GDM1 (cell line): Measurements from ENCODE around the gene COP1.
"Not testable (repeated sequence)": the region's sequence is repeated elsewhere in the genome, so short reads cannot be mapped to it uniquely, and the experiment has no call there.

Source experiments
- DNase-seq: peaks from one replicate; lab custom pipeline; 2025; lab: John Stamatoyannopoulos, UW

Gene COP1

DNA sequence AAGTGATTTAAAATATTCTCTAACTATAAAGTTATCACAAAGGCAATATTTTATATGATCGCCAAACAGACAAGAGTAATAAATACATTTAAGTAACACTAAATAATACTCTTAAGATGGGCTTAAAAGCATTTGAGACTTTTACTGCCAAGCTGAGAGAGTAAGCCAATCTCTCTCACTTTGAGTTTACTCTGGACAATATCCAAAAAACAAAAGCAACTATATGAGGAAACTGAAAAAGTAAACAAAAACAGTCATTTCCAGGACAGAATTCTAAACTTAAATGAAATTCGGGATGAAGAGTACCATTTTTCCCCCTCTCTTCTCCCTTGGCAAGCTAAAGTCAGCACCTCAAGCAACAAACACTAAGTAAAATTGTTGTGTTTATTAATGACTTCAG is 173.2 kb downstream of the COP1 start:
- no peak for DNase-seq

DNA sequence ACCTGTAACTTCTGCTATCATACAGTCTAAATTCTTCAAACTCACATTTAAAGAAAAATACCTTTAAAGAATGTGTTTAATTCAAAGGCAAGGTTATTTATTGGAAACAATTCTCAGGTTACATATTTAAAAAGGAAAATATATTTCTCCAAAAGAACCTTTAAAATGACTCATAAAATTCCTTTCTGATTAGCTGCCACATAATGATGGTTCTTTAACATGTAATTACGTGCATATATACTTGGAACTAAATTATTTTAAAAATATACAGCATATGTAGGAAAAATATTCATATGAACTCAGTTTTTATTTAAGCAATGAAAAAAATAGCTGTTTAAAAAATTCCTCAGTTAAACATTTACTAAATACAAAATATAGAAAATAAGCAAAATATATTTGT is 173.6 kb downstream of the COP1 start:
- no peak for DNase-seq

DNA sequence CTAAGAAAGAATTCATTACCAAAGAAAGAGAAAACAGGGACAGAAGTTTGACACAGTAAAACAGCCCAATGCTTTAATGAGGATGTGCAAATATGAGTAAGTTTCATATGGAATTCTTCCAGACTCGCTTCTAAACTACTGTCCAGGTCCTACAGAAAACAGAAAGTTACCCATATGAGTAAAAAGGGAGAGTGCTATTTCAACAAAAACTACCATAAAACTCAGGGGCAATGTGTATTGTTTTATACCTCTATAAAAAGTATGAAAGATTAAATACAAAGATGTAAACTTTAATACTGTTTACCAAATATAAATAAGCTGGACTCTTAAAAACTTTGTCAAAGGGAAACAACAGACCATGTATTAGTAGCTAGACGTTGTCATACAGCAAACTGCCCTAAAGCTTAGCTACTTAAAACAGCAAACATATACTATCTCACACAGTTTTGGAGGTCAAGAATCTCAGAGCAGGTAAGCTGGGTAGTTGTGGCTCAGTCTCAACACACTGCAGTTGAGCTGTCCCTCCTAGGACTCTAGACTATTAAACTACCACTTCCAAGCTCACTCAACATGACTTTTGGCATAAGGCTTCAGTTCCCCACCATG is 174.9 kb downstream of the COP1 start:
- DNase-seq = no peak

DNA sequence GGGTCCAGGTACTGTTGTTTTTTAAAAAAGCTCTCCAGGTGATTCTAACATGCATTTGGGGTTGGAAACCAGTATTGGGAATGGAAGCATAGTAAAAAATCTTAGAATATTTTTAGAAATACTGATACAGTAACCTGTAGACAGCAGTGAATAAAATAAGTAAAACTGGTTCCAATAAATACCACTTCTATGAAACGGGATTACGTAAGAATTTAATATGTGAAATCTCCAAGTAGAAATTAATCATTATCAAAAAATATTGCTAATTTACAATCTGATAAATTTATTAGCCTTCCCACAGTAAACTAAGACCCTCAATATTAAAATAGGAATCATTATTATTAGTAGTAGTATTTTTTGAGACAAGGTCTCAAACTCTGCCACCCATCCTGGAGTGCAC is 177.5 kb downstream of the COP1 start:
- DNase-seq = no peak

DNA sequence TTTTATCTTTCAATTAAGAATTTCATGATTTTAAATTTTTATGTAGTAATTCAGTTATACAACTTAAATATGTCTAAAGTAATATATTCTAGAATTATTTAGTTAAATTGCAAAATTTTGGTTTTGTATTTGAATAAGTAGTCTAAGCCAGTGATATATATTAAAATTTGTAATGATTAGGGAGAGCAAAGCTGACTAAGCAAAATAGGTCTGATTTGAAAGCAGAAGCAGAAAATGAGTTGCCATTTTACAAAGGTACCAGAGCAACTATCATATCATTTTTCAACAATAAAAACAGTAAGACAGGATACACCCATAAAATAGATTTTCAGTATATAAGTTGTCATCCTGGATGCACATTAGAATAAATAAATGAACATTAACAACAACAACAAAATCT is 177.9 kb downstream of the COP1 start:
- no peak for DNase-seq

DNA sequence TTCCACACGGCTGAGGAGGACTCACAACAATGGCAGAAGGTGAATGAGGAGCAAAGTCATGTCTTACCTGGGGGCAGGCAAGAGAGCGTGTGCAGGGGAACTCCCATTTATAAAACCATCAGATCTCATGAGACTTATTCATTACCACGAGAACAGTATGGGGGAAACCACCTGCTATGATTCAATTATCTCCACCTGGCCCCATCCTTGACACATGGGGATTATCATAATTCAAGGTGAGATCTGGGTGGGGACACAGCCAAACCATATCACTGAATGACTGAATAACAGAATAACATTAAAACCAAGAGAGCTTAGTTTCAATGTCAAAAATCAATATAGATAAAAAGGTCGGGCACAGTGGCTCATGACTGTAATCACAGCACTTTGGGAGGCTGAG is 179.2 kb downstream of the COP1 start:
- DNase-seq = not testable (repeated sequence)

DNA sequence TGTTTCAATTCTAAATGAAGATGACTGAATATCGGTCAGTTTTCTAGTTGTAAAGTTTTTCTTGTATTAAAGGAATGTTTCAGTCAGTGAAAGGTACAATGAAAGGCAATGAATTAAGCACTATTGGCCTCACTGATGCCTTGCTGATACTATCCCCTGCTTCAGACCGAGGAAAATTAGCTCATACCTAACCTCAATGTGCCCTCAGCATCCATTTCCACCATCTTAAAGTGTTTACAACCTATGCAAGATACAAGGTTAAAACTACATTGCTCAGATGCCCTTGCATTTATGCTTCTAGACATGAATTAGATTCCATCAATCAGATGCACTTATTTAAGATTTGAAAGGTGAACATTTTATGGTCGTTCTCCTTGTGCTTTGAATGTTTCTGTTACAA is 184.5 kb downstream of the COP1 start:
- no peak for DNase-seq

DNA sequence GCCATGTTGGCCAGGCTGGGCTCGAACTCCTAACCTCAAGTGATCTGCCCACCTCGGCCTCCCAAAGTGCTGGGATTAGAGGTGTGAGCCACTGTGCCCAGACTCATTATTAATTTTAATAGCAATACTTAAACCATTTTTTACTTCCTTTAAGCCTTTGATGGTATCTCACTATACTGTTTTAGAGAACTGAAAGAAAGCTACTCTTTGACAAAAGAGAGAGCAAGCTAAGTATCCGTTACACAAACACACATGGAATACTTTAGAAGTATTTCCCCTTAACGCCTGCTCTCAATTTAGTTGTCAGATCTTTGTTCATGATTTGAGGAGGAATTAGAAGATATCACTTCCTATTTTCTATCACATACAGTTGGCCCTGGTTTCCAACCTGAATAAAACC is 189.4 kb downstream of the COP1 start:
- DNase-seq = no peak

DNA sequence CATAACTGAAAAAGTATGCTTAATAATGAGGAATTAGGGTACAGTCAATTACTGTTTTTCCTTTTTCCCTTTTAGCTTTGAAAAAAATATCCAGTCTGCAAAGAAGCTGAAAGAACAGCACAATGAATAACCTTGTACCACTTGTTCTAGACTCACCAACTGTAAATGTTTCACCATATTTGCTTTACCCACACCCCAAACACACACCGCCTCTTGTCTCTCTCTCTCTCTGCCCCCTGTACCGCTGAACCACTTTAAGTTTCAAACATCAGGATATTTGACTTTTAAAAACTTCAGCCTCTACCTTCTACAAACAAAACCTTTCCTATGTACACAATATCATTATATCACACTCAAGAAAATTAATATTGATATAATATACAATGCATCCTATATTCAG is 197.1 kb downstream of the COP1 start:
- DNase-seq = no peak

DNA sequence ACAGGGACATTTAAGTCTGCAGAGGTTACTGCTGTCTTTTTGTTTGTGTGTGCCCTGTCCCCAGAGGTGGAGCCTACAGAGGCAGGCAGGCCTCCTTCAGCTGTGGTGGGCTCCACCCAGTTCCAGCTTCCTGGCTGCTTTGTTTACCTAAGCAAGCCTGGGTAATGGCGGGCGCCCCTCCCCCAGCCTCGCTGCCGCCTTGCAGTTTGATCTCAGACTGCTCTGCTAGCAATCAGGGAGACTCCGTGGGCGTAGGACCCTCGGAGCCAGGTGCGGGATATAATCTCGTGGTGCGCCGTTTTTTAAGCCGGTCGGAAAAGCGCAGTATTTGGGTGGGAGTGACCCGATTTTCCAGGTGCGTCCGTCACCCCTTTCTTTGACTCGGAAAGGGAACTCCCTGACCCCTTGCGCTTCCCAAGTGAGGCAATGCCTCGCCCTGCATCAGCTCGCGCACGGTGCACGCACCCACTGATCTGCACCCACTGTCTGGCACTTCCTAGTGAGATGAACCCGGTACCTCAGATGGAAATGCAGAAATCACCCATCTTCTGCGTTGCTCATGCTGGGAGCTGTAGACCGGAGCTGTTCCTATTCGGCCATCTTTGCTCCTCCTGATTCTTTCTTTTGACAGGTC is 199.2 kb downstream of the COP1 start:
- DNase-seq = not testable (repeated sequence)

DNA sequence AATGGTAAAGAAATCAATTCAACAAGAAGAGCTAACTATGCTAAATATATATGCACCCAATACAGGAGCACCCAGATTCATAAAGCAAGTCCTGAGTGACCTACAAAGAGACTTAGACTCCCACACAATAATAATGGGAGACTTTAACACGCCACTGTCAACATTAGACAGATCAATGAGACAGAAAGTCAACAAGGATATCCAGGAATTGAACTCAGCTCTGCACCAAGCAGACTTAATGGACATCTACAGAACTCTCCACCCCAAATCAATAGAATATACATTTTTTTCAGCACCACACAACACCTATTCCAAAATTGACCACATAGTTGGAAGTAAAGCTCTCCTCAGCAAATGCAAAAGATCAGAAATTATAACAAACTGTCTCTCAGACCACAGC is 212.4 kb downstream of the COP1 start:
- not testable (repeated sequence) for DNase-seq

DNA sequence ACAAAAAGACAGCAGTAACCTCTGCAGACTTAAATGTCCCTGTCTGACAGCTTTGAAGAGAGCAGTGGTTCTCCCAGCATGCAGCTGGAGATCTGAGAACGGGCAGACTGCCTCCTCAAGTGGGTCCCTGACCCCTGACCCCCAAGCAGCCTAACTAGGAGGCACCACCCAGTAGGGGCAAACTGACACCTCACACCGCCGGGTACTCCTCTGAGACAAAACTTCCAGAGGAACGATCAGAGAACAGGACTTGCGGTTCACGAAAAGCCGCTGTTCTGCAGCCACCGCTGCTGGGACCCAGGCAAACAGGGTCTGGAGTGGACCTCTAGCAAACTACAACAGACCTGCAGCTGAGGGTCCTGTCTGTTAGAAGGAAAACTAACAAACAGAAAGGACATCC is 214.3 kb downstream of the COP1 start:
- DNase-seq = not testable (repeated sequence)

DNA sequence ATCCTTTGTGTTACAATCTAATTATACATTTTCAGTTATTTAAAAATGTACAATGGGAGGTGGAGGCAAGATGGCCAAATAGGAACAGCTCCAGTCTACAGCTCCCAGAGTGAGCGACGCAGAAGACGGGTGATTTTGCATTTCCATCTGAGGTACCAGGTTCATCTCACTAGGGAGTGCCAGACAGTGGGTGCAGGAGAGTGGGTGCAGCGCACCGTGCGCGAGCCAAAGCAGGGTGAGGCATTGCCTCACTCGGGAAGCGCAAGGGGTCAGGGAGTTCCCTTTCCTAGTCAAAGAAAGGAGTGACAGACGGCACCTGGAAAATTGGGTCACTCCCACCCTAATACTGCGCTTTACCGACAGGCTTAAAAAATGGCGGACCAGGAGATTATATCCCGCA is 214.9 kb downstream of the COP1 start:
- not testable (repeated sequence) for DNase-seq

DNA sequence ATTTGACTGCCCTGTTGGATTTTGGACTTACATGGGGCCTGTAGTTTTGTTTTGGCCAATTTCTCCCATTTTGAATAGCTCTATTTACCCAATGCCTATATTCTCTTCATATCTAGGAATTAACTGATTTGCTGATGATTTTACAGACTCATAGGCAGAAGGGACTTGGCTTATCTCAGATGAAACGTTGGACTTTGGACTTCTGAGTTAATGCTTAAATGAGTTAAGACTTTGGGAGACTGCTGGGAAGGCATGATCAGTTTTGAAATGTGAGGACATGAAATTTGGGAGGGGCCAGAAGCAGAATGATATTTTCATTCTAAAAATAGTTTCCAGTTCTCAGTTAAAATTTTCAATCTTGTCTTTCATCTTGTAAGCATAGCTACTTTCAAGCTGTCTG is 222.3 kb downstream of the COP1 start:
- DNase-seq = no peak

DNA sequence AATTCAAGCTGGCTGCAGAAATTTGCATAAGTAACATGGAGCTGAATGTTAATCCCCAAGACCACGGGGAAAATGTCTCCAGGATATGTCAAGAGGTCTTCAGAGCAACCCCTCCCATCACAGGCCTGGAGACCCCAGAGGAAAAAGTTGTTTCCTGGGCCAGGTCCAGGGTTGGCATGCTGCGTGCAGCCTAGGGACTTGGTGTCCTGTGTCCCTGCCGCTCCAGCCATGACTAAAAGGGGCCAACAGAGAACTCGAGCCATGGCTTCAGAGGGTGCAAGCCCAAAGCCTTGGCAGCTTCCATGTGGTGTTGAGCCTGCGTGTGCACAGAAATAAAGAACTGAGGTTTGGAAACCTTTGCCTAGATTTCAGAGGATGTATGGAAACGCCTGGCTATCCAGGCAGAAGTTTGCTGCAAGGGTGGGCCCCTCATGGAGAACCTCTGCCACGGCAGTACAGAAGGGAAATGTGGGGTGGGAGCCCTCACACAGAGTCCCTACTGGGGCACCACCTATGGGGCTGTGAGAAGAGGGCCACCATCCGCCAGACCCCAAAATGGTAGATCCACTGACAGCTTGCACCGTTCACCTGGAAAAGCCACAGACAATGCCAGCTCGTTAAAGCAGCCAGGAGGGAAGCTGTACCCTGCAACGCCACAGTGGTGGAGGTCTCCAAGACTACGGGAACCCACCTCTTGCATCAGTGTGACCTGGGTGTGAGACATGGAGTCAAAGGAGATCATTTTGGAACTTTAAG is 222.9 kb downstream of the COP1 start:
- DNase-seq = no peak

DNA sequence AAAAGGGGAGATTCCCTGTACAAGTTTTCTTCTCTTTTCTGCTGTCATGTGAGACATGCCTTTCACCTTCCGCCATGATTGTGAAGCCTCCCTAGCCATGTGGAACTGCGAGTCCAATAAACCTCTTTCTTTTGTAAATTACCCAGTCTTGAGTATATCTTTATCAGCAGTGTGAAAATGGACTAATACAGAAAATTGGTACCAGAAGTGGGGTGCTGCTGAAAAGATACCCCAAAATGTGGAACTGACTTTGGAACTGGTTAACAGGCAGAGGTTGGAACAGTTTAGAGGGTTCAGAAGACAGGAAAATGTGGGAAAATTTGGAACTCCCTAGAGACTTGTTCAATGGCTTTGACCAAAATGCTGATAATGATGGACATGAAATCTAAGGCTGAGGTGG is 223.7 kb downstream of the COP1 start:
- DNase-seq = not testable (repeated sequence)

DNA sequence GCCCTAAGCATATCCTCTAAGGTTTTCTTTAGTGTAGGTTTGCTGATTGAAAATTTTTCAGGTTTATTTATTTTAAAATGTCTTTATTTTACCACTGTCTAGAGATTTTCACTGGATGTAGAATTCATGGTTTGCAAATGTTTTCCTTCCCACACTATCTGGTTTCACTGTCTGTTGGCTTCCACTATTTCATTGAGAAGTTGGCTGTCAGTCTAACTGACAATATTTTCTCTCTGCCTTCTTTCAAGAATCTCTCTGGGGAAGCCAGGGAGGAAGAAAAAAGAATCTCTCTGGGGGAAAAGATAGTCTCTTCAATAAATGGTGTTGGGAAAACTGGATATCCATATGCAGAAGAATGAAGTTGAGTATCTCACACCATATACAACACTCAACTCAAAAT is 226.0 kb downstream of the COP1 start:
- DNase-seq = no peak

DNA sequence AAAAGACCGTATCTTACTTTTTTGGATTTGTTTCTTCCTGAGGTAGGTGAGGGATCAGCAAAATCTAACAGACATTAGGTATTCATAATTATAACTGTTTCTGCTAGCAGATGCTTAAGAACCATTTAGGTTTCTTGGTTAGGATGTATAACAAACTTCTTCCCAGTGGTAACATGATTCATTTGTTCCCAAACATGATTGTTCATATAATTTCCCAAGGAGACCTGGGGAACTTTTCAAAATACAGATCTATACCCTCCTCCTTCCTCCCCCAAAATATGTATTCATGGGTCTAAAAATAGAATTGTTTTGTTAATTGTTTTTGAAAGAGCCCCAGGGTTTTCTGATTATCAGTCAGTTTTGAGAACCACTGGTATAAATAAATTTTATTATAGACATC is 228.2 kb downstream of the COP1 start:
- no peak for DNase-seq

DNA sequence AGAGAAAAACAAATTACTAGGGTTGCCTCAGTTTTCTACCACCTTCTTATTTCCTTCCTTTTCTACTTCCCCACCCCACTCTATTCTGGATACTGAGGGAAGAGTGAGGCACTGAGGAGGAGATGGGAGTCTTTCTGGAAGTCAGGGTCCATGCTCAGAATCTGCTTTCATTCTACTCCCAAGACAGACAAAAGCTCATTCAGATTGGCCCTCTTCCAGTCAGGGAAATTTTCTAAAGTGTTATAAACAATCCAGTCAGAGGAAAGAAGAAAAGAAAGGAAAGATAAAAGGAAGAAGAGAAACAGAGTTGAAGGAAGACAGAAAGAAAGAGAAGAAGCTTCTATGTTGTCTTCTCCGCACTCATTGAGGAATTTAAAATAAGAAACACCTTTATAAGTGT is 228.6 kb downstream of the COP1 start:
- DNase-seq = no peak

DNA sequence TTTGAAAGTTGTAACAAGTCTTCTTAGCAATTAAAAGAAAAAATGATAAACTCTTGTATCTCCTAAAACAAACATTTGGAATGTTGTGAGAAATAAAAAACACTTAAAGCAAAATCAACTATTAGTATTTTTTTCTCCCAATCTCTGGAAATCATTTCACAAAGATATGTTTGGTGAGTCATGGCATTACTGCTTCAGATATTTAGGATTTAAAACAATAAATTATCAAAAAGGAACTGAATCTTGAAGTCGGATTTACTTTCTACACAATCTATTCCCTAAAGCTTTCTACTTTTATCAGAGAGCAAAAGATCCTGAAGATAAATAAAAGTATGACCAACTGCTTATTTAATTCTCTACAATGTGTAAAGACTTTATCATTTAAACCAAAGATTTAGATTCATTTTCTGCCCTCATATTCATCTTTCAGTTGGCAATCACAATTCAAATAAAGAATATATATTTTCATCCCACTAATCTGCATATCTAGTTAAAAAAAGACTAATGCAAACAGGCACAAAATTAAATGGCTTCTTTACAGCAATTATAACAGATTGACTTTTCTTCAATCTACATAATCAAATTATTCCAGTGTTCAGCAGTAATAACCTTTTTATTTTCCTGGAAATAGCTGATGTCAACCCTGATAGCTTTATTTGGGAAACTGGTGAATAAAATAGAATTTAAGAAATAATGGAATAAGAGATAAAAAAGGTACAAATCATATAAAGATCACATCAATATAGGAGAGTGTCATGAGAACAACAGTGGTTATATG is 230.0 kb downstream of the COP1 start:
- DNase-seq = no peak

DNA sequence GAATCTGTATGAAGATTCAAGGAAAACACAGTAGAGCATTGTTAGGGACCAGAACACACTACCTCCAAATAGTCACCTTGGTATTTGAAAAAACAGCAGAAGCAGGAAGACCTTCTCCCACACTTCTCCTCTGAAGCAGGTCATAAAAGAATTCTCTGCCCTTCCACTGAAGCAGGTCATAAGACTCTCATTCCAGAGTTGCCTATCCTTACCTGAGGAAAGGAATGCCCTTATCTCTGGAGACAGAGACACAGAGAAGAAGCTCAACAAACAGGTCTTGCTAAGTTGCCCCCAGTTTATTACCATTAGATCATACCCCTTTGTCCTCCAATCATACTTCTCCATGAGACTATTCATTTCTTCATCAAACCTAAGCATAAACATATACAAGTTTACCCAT is 237.9 kb downstream of the COP1 start:
- no peak for DNase-seq

DNA sequence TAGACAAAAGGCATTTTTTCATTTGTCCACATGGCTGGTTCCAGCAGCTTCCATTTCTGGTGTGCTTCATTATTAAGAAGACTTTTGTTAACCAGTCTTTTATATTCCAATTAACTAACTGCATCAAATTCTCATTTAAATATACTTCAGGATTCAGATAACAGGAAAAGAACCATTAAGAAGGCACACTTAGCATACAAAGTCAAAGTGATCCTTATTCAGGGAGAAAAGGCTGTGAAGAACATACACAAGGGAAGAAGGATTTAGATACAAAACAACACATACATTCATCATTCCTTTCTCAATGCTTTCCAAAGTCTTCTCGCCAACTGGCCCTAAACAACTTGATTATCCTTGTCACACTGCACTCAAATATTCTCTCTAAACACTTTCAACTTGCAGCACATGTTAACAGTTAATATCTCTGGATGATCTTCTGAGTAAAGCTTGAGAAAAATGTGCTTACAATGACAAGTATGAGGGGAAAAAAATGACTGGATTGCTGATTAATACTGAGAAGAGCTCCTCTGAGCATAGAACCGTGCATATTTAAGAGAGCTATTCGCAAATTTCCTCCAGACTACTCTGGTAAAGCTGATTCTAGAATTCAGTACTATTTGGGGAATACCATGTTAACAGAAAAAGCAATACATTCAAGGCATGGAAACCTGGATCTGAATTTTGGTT is 238.5 kb downstream of the COP1 start:
- DNase-seq = no peak
